Measurements from ENCODE around the gene CCDC9B.

CCDC9B gene

GRCh38 chr15:40286794-40287193, 53.9 kb downstream of the CCDC9B start:
- DNase-seq = no peak

- no peak for DNase-seq
Observed at GRCh38 chr15:40286061-40286532, 54.6 kb downstream of the CCDC9B start.

DNA sequence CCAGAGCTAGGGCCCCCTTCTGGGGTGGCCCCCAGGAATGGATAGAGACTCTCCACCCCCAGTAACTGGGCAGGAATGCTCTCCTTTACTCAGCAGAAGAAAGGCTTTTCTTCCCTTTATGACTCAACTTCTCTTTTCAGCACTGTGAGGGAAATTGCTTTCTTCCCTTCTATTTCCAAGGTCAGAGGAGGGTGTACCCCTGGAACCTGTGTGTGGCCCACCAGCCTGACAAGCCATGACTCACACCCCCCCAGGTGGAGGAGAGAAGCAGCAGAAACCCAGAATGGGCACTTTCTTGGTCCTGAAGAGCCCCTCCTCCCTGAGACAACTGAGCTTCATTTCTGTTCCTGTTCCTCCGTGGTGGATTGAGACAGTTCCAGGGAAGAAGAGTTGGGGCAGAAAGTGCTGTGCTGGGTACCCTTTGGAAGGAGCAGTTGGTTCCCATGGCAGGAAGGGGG, 55.2 kb downstream of the CCDC9B start:
- DNase-seq = no peak

- no peak for DNase-seq
Observed at GRCh38 chr15:40285151-40285550, 55.6 kb downstream of the CCDC9B start.

- DNase-seq = no peak
Observed at GRCh38 chr15:40283615-40284300, 57.0 kb downstream of the CCDC9B start.

DNA sequence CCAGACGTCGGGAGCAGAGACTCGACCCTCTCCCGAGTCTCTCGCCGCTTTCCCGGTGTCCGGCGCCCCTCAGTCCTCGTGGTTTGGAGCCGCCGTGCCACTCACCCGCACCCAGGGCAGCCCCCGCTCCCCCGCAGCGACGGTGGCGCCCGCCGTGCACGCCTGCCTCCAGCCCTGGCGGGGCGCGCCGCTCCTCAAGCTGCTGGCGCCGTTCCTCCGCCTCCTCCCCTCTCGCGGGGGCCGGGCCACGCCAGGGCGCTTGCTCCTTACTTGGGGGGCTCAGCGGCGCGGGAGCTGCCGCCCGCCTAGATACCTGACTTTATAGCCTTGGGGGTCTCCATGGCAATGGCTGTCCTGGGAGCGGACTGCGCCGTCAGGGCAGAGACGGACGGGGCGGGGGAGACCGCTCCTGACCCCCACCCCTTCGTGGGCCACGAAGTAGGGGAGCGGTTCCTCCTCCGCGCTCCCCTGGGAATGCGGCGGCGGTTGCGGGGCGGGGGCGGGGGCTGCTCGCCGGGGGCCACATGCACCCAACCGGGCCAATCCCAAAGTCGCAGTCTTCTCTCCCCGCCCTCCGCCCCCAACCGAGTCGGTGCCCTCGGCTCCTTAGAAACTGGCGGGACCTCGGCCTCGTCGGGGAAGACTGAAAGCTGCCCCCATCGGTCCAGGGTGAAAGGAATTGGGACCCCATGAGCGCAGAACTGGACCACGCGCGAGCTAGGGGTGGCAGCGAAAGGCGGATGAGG, 57.7 kb downstream of the CCDC9B start, which contains the start of gene ANKRD63:
ANKRD63 (minus strand) TSS at position 196 of the 746 bp plus-strand sequence. CDS start 478 bp downstream, outside the sequence.
- peak; percentile 8 for DNase-seq

- peak; percentile 12 for DNase-seq
Observed at GRCh38 chr15:40282147-40282868, 58.4 kb downstream of the CCDC9B start.

GRCh38 chr15:40281801-40282146, 59.0 kb downstream of the CCDC9B start:
- DNase-seq = no peak
